GM18867 (cell line): ENCODE data around the gene PPP2CA.
"Not testable (repeated sequence)": the region's sequence is repeated elsewhere in the genome, so short reads cannot be mapped to it uniquely, and the experiment has no call there.

ENCODE experiments used
- ATAC-seq: cut with Tn5 transposase; IDR thresholded peaks from one replicate; pipeline ENCODE4 v1.9.1; 2021; ENCODE audit warnings: mild to moderate bottlenecking, moderate library complexity; ENCODE audit not compliant: unreplicated experiment

Gene PPP2CA

DNA sequence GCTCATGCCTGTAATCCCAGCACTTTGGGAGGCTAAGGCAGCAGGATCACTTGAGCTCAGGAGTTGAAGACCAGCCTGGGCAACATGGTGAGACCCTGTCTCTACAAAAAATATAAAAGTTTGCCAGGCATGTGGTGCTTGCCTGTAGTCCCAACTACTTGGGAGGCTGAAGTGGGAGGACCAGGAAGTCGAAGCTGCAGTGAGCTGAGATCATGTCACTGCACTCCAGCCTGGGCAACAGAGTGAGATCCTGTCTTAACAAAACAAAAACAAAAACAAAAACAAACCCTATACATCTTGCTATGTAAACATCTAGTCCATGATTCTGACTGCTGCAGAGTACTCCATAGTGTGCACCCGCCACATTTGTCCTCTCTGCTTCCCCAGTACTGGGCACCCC is 19.8 kb upstream of the PPP2CA start:
- no peak for ATAC-seq

DNA sequence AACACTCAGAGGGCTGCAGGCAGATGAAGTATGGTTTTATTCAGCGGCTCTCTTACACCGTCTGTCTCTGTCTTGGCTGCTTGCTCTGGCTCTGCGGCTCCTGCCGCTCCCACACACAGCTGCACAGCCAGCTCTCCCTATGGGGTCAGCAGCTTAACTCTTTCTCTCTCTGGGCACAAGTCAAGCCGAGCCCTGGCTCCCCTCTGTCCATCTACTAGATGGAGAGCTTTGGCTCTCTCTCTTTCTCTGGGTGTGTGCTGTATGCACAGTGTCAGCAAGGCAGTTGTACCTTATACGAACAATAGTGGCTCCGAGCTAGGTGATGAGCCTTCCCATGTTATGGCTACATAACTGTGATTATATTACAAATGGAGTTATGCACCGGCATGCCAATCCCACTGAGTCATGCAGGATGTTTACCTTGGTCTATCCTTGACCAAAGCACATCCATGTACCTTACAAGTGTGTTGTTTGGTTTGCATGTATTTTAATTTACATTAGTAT is 19.3 kb upstream of the PPP2CA start:
- ATAC-seq: no peak

DNA sequence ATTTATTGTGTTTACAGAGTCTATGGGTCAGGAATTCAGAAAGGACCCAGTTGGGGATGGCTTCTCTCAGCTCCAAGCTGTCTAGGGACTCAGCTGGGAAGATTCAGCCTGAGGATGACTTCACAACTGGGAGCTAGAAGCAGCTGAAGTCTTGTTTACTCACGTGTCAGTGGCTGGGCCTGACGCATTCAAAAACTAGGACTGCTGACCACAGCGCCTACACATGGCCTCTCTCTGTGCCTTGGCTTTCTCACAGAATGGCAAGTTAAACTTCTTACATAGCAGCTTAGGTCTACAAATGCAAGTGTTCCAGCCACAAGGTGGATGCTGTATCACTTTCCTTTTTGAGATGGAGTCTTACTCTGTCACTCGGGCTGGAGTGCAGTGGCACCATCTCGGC is 16.3 kb upstream of the PPP2CA start:
- ATAC-seq: no peak

DNA sequence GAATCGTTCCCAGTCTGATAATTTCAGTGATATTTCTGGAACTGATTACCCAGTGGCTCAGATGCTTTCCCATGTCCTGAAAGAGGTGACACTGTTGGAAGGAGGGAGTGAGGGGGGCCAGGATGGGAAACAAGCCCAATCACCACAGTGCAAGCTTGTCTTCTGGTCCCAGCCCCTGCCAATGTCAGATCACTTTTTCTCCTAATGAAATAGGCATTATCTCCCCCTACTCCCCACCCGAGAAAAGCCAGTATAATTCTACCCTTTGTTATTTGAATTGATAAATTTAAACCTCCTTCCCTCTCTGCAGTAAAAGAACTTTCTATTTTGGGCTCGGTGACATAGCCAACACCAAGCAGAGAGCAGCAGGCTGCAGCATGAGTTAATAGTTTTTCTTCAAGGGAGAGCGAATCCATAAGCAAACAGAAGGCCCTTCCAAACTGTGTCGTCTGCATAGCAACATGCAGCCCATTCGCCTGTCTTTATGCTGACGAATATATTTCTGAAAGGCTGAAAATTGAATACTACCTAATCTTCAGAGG is 14.6 kb upstream of the PPP2CA start:
- no peak for ATAC-seq

DNA sequence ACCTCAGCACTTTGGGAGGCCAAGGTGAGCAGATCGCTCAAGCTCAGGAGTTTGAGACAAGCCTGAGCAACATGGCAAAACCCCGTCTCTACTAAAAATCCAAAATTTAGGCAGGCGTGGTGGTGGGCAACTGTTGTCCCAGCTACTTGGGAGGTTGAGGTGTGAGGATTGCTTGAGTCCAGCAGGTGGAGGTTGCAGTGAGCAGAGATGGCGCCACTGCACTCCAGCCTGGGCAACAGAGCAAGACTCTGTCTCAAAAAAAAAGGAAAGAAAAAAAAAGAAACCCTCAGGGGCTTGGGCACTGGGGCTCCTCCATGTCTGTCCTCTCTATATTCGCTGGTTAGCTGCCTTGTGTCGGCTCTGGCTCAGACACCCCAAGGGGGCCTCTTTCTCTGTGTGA is 10.9 kb upstream of the PPP2CA start:
- no peak for ATAC-seq

DNA sequence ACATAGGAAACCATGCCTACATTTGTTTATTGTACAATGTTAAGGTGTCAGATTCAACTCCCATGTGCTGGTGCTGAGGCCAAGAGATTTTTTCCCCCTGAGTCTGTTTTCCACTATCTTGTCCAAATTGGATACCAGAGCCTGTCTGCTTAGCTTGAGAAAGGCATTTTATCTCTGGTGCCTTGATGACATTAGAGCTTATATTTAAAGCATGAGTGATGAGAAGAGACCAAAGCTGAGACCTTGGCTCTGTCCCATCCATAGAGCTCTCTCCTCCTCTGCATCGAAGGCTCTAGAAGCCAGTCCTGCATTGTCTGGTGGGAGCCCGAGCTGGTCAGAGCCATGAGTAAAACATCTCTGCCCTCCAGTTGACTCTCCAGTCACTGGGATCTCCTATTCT is 10.4 kb upstream of the PPP2CA start:
- no peak for ATAC-seq

DNA sequence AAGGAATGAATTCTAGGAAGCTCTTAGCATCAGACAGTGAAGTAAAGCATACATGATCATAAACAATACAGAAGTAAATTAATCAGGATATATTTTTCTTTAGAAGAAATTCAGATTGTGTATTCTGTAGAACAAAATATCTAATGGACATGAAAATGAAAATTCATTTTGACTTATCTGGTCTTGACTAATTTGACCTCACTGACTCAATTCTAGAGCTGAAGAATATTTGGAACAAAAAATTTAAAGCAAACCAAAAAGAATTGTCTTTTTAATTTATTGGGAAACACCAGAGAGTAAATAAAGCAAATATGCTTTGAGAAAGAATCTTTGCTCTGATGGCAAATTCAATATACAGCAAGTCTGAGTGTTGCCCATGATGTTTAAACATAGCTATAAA is 2.8 kb upstream of the PPP2CA start:
- no peak for ATAC-seq

DNA sequence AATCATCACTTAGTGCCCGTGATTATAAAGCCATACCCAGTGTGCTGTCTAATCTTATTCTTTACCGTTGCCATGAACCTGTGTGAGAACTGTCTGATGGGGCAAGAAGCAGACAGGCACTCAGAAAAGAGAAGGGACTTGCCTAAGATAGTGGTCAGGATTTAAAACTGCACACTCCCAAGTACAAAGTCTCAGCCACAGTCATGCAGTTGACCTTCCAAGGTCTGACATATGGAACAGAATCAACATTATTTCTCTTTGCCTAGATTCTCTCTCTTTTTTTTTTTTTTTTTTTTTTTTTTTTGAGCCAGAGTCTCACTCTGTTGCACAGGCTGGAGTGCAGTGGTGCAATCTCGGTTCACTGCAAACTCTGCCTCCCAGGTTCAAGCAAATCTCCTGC is 1.9 kb upstream of the PPP2CA start:
- ATAC-seq: no peak

DNA sequence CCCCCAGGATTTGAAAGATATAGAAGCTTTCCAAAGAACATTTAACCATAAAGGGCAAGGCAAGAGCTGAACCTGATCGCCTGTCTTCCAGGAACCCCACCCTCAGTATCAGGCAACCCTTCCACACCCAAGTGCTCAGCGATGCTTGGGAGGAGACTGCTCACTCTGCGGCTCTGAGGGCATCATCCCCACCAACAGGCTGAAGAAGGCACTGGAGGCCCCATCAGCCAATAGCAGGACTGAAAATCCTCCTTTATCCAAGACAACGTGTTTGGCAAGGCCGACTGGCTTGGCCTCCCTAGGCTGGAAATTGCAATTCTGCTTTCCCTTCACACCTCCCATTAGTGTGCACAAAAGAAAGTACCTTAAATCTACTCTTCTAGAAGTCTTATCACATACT is 1.4 kb upstream of the PPP2CA start:
- ATAC-seq: no peak

DNA sequence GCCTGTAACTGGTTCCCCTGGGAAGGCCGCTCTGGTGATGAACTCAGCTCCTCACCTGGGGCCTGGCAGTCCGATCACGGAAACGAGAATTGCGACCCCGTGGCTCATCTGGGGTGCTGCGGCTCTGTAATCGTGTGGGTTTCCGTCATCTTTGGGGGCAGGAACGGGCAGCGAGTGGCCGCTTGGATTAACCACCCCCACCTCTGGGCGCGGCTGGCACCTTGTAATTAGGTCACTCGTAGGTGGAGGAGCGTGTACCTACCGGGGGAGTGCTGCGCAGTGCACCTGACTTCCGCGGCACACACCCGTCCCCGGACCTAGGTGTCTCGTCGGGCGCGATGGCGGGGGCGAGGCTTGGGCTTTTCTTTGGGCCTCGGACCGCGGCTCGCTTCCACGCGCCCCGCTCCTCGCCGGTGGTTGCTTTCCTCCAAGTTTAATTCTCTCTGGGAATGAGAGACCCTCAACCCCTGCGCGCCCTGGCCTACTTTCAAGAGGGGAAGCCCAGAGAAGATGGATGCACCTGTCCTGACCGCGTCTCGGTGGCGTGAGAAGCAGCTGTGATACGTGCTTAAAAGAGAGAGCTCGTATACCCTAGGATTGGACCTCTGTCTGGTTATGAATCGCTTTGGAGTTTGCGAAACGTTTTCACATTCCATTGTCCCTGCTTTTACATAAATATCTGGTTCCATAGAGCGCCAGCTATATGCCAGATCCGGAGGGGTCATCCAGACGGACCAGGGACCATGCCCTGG is 744 bp upstream of the PPP2CA start:
- peak; percentile 33 for ATAC-seq

DNA sequence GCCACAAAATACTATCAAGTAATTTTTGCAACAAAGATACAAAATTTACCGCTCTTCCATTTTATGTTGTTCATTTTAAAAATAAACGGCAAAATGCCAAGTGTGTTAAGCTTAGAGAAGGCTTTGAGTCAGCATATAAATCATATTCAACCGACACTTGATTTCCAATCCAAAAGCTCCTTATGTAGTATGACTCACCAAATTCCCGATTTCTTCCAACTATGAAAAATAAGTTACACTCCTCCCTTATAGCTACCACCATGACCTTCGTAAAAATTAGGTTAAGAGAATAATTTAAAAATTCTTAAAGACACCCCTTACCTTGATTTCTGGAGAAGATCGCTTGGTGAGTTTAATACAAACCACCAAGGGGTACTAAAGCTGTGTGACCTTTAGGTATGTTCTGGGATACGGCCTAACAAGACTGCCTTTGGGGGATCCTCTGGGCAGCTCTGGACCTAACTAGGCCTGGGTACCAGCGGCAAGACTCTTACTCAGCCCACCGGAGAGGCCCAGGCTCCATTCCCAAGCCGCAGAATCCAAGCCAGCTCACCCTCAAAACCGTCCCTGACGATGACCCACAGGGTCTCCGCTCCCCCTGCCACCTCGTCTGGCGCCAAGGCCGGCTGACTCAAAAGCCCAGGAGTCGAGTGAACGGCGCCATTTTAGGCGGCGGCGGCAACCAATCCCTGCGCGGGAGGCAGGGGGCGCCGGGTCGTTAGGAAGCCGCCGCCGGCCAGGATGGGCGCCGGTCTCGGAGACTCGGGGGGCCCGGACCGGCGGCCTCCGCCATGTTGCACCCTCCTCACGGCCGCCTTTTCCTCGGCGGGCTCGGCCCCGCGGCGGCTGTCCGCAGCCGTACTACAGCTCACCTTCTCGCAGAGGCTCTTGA is 739 bp downstream of the PPP2CA start:
- peak; percentile 33 for ATAC-seq

DNA sequence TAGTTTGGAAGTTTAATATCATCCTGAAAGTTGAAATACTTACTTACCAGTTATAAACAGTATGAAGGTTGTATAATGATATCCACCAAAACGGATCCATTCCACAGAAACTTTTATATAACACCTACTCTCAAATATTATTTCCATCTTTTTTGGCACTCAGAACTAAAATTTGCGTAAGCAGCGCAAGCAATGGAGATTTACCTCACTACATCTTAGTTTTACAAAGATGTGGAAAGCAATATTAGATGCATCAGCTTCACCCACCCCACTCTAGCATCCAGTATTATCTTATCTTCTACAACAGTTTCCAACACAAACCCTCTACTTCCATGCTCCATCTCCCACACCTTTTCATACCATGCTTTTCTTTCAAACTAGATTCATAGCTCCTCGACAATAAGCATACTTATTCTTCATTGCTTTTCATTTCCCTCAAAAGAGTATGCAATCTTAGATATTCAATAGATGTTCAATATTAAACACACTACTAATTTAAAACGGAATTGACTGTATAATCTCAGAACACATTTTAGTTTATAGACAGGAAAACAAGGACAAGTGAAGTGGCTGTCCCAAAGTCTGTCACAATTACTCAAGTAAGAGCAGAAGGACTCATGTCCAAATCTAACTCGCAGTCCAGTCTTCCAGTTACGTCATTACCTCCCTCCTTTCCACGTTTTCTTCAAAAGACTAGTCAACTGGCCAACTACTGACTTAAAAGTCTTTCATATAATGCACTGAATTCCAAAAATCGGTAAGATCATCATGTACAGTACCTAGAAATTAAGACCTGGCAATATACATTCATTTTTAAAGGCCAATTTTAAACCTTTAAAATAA is 2.2 kb downstream of the PPP2CA start:
- ATAC-seq: no peak

DNA sequence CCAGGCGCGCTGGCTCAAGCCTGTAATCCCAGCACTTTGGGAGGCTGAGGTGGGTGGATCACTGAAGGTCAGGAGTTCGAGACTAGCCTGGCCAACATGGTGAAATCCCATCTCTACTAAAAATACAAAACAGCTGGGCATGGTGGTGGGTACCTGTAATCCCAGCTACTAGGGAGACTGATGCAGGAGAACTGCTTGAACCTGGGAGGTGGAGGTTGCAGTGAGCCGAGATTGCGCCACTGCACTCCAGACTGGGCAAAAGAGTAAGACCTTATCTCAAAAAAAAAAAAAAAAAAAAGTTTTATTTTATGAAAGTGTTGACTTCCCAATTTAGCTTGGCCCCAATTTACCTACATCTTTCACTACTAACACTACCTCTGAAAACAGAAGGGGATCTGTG is 4.2 kb downstream of the PPP2CA start:
- ATAC-seq: not testable (repeated sequence)

DNA sequence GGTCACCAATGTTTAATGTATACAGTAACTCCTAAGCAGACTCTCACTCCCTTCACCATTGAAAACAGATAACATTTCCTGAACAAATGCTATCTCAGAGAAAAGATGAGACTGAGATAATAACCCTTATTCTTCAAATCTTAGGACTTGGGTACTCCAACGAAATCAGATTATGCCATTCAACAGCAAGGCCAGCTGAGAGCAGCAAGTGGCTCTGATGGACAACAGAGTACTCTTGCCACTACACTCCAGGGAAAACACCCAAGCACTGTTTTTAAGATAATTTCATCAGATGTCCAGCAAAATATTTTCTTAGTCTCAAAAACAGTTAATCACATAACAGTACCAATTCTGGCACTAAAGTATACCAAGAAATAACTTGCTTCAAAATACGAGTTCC is 10.1 kb downstream of the PPP2CA start:
- ATAC-seq: no peak

DNA sequence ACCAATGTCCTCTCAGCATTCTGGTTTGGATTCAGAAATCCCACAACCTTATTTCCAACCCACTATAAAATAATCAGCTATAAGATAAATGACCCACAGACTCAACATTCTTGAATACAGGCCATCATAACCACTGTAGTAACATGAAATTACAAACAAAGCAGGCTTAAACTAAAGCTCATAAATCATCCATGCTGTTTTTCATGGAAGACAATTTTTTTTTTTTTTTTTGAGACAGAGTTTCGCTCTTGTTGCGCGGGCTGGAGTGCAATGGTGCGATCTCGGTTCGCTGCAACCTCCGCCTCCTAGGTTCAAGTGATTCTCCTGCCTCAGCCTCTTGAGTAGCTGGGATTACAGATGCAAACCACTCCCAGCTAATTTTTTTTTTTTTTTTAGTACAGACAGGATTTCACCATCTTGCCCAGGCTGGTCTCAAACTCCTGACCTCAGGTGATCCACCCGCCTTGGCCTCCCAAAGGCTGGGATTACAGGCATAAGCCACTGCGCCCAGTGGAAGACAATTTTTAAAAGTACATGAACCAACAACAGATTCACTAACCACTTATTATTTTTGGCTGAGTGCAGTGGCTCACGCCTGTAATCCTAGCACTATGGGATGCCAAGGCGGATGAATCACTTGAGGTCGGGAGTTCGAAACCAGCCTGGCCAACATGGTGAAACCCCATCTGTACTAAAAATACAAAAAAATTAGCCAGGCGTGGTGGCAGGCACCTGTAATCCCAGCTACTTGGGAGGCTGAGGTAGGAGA is 14.4 kb downstream of the PPP2CA start:
- not testable (repeated sequence) for ATAC-seq

DNA sequence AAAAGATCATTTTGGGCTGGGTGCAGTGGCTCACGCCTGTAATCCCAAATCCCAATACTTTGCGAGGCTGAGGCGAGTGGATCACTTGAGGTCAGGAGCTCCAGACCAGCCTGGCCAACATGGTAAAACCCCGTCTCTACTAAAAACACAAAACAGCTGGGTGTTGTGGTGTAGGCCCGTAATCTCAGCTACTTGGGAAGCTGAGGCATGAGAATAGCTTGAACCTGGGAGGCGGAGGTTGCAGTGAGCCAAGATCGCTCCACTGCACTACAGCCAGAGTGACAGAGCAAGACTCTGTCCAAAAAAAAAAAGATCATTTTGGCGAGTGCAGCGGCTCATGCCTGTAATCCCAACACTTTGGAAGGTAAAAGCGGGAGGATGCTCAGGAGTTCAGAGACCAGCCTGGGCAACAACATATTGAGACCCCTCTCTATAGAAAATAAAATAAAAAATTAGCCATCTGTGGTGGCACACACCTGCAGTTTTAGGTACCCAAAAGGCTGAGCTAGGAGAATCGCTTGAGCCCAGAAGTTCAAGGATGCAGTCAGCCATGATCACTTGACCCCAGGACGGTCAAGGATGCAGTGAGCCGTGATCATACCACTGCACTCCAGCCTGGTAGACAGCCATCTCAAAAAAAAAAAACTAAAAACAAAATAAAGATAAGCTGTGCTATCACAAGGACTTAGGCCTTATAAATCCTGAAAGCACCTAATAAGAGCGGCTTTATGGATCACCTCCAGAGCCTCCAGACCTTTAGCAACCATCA is 16.2 kb downstream of the PPP2CA start:
- no peak for ATAC-seq

DNA sequence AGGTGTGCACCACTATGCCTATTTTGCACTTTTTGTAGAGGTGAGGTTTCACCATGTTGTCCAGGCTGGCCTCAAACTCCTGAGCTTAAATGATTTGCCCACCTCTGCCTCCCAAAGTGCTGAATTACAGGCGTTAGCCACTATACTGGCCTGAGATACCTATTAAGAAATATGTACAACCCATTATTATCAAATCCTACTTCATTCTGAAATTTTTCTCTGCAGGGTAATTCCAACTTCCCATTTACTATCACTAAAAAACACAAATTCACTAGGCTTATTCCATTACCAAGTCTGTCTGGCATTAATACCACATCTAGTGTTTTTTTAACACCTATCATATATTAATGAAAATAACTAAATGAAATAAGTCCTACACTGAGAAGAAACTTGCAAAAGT is 18.2 kb downstream of the PPP2CA start:
- no peak for ATAC-seq

DNA sequence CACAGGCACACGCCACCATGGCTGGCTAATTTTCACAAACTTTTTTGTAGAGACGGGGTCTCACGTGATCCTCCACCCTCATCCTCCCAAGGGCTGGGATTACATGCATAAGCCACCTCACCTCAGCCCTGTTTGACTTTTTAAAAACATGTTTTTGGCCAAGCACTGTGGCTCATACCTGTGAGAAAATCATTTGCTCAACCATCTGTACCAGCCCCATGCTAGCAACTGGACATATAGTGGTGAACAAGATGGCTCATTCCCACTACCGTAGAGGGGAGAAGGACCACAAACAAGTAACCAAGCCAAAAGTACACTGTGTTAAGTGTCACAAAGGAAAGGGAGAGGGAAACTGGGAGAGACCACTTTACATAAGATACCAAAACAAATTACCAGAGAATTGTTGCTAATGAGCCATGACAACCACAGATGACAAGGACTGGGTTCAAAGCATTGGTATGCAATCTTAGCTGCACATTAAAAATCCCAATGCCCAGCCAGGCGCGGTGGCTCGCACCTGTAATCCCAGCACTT is 19.2 kb downstream of the PPP2CA start:
- no peak for ATAC-seq

DNA sequence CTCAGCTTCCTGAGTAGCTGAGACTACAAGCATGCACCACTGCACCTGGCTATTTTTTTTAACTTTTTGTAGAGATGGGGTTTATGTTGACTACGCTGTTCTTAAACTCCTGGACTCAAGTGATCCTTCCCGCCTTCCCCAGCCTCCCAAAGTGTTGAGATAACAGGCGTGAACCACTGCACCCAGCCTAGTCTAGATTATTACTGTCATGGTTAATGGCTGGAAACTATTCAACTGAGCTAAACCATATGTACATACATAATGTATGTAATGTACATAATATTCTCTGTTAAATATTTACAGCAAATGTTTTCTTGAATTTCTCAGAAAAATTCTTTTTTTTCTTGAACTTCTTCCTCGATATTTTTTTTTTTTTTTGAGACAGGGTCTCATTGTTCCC is 21.3 kb downstream of the PPP2CA start:
- no peak for ATAC-seq
